ENCODE measurements around the gene TTLL11. TPM values are rescaled to one million over a fixed set of nuclear protein-coding genes. Genes with fewer than 3 reads are reported as not detected.

Gene TTLL11
- total RNA-seq, 1 experiment from 2014 or later, result 7.0 TPM

DNA sequence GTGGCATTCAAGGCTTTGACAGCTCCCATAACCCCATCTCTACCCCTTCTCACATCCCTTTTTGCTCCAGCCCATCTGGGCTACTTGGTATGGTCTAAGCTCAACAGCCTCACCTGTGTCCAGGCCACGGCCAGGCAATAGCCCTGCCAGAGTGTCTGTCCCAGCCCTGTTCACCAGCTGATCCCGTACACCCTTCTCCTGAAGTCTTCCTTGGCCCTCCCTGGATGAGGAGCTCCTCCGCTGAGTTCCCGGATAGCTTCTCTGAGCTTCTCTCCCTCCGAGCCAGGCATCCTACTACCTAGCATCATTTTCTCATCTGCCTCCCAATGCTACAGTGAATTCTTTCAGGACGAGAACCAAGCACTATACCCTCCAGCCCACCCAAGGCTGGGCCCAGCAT is 233.5 kb downstream of the TTLL11 start:
- ChIA-PET CTCF (no interaction called here), POLR2A (ENCODE audit: unreplicated experiment) (no interaction called here)
- DNase-seq (no peak), ATAC-seq (no peak)
- intact Hi-C loops (cut with micrococcal nuclease), result no loop called here
- TF ChIP-seq EZH2 (IDR thresholded peaks at IDR 0.05; ENCODE audit: low read length, unreplicated experiment) (no peak), EZH2phosphoT487 (IDR thresholded peaks at IDR 0.05; ENCODE audit: borderline replicate concordance, low read length) (no peak)
- TF ChIP-seq, protein P1, sequence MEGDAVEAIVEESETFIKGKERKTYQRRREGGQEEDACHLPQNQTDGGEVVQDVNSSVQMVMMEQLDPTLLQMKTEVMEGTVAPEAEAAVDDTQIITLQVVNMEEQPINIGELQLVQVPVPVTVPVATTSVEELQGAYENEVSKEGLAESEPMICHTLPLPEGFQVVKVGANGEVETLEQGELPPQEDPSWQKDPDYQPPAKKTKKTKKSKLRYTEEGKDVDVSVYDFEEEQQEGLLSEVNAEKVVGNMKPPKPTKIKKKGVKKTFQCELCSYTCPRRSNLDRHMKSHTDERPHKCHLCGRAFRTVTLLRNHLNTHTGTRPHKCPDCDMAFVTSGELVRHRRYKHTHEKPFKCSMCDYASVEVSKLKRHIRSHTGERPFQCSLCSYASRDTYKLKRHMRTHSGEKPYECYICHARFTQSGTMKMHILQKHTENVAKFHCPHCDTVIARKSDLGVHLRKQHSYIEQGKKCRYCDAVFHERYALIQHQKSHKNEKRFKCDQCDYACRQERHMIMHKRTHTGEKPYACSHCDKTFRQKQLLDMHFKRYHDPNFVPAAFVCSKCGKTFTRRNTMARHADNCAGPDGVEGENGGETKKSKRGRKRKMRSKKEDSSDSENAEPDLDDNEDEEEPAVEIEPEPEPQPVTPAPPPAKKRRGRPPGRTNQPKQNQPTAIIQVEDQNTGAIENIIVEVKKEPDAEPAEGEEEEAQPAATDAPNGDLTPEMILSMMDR (conservative IDR thresholded peaks at IDR 0.05; ENCODE audit: low read depth, low read length), result no peak
- H4K20me1 ChIP-seq (ENCODE audit: low read length), result no peaks in the 10 kb centered on the region
- no peak overlapping the region for H3K4me3 ChIP-seq (ENCODE audit: low read length)
- H3K9me2 ChIP-seq (replicated peaks; ENCODE audit: low read length), result no peaks in the 10 kb centered on the region
- BruUV-seq (replicated peaks), result no TSS peak
- H3K4me1 ChIP-seq (ENCODE audit: insufficient read depth, low read length), result no peaks in the 10 kb centered on the region
- no peak overlapping the region for H3K4me2 ChIP-seq (ENCODE audit: low read length)
- H2AFZ ChIP-seq (ENCODE audit: low read length), result no peak overlapping the region
- no peaks in the 10 kb centered on the region for H3K79me2 ChIP-seq (ENCODE audit: low read length)
- no peaks in the 10 kb centered on the region for H3K9me3 ChIP-seq (ENCODE audit: low read length)
- no peaks in the 10 kb centered on the region for H3K27me3 ChIP-seq (ENCODE audit: low read length)
- H3K36me3 ChIP-seq (ENCODE audit: low read depth, low read length), result no peaks in the 10 kb centered on the region; the same call in 1 of the 2 replicates
- no peak overlapping the region for H3K27ac ChIP-seq (ENCODE audit: low read length)
- H3K9ac ChIP-seq (ENCODE audit: low read length), result no peak overlapping the region
- no peaks in the 10 kb centered on the region for H3F3A ChIP-seq (ENCODE audit: low read length, unreplicated experiment)

DNA sequence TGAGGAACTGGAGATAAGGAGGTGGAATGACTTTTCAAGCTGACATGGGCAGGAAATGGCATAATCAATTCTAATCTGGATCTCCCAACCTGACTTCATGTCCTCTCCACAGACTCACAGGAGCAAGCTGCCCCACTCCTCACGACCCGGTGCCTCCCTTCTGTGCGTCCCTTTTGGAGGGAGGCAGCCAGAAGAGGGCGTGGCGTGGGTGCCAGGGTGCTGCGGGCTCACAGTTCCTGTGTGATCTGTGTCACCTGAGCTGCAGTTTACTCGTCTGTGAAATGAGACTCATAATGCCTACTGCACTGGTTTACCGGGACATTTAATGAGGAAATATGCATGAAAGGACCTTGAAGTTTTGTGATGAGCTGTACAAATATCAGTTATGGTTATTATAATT is 234.3 kb downstream of the TTLL11 start:
- TF ChIP-seq EZH2 (IDR thresholded peaks at IDR 0.05; ENCODE audit: low read length, unreplicated experiment) (no peak), EZH2phosphoT487 (IDR thresholded peaks at IDR 0.05; ENCODE audit: borderline replicate concordance, low read length) (no peak)
- TF ChIP-seq, protein P1 (conservative IDR thresholded peaks at IDR 0.05; ENCODE audit: low read depth, low read length), result no peak
- H3K4me1 ChIP-seq (ENCODE audit: insufficient read depth, low read length), result no peaks in the 10 kb centered on the region
- H3K36me3 ChIP-seq (ENCODE audit: low read depth, low read length), result no peaks in the 10 kb centered on the region; the same call in 1 of the 2 replicates
- intact Hi-C loops (cut with micrococcal nuclease), result no loop called here
- H2AFZ ChIP-seq (ENCODE audit: low read length), result no peak overlapping the region
- no peak overlapping the region for H3K27ac ChIP-seq (ENCODE audit: low read length)
- no peaks in the 10 kb centered on the region for H3K79me2 ChIP-seq (ENCODE audit: low read length)
- ATAC-seq (no peak), DNase-seq (no peak)
- H3K4me2 ChIP-seq (ENCODE audit: low read length), result no peak overlapping the region
- H3K4me3 ChIP-seq (ENCODE audit: low read length), result no peak overlapping the region
- no peak overlapping the region for H3K9ac ChIP-seq (ENCODE audit: low read length)
- no peaks in the 10 kb centered on the region for H3F3A ChIP-seq (ENCODE audit: low read length, unreplicated experiment)
- H4K20me1 ChIP-seq (ENCODE audit: low read length), result no peaks in the 10 kb centered on the region
- no peaks in the 10 kb centered on the region for H3K27me3 ChIP-seq (ENCODE audit: low read length)
- no TSS peak for BruUV-seq (replicated peaks)
- POLR2A ChIA-PET (ENCODE audit: unreplicated experiment), result no interaction called here
- CTCF ChIA-PET, result no interaction called here
- H3K9me2 ChIP-seq (replicated peaks; ENCODE audit: low read length), result no peaks in the 10 kb centered on the region
- no peaks in the 10 kb centered on the region for H3K9me3 ChIP-seq (ENCODE audit: low read length)

DNA sequence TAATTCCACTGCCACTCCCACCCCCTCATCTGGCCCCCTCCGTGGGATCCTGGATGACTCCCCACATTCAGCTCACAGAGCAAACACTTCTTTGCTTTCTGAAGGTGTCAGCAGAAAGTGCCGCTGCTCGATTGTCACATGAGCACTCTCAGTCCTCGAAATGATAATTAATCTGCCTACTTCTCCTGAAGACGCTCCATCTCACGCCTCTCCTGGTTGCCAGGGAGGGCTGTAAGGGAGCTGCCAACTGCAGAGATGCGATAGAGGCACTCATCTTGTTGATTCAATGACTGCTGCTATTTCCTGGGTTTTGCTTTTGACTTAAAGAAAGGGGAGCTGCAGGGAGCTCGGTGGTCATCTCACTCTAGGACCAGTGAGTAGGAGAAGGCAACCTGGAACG is 235.2 kb downstream of the TTLL11 start:
- no peak overlapping the region for H3K4me2 ChIP-seq (ENCODE audit: low read length)

More for the DNA sequence above, 235.2 kb downstream of the TTLL11 start:
- CTCF ChIA-PET, result no interaction called here
- intact Hi-C loops (cut with micrococcal nuclease), result no loop called here
- BruUV-seq (replicated peaks), result no TSS peak
- no peaks in the 10 kb centered on the region for H3K27me3 ChIP-seq (ENCODE audit: low read length)
- no peaks in the 10 kb centered on the region for H4K20me1 ChIP-seq (ENCODE audit: low read length)
- no peaks in the 10 kb centered on the region; the same call in 1 of the 2 replicates for H3K36me3 ChIP-seq (ENCODE audit: low read depth, low read length)
- H3K9me2 ChIP-seq (replicated peaks; ENCODE audit: low read length), result no peaks in the 10 kb centered on the region
- H3K79me2 ChIP-seq (ENCODE audit: low read length), result no peaks in the 10 kb centered on the region
- no peak overlapping the region for H2AFZ ChIP-seq (ENCODE audit: low read length)
- H3K4me3 ChIP-seq (ENCODE audit: low read length), result no peak overlapping the region
- ATAC-seq (no peak), DNase-seq (no peak)
- no peaks in the 10 kb centered on the region for H3K9me3 ChIP-seq (ENCODE audit: low read length)
- POLR2A ChIA-PET (ENCODE audit: unreplicated experiment), result no interaction called here
- no peak for TF ChIP-seq EZH2 (IDR thresholded peaks at IDR 0.05; ENCODE audit: low read length, unreplicated experiment)
- no peak for TF ChIP-seq EZH2phosphoT487 (IDR thresholded peaks at IDR 0.05; ENCODE audit: borderline replicate concordance, low read length)
- TF ChIP-seq, protein P1 (conservative IDR thresholded peaks at IDR 0.05; ENCODE audit: low read depth, low read length), result no peak
- H3K9ac ChIP-seq (ENCODE audit: low read length), result no peak overlapping the region
- H3K4me1 ChIP-seq (ENCODE audit: insufficient read depth, low read length), result no peaks in the 10 kb centered on the region
- H3K27ac ChIP-seq (ENCODE audit: low read length), result no peak overlapping the region
- H3F3A ChIP-seq (ENCODE audit: low read length, unreplicated experiment), result no peaks in the 10 kb centered on the region
